Subcutaneous adipose tissue (tissue), 4 donors: ENCODE measurements around the gene ZNF367. TPM values are rescaled to one million over a fixed set of nuclear protein-coding genes. Genes with fewer than 3 reads are reported as not detected.

Experiments used
- CTCF ChIP-seq: fragments of 450-650 bp; IDR thresholded peaks from one replicate; pipeline ENCODE4 v1.5.1; 2016; ENCODE audit warnings: low read depth, mild to moderate bottlenecking, control low read depth, antibody characterized with exemption, moderate library complexity
- total RNA-seq, 4 donors: library from RNA; depleted of rRNA; stranded (reverse); fragments of >200 nt; gene quantifications; one replicate each; pipeline ENCODE4 v1.1.0, GENCODE V29; 2016

ZNF367 gene
- 1 to 10 TPM in 3 of 4 donors, under 1 TPM in 1; 0.49 to 2.1 (median 1.5) TPM for total RNA-seq

- TF ChIP-seq CTCF = no peak
Observed at GRCh38 chr9:96418083-96418919, at the start of gene ZNF367. ZNF367 (minus strand) TSS chr9:96418370; CDS start chr9:96418032, 338 bp downstream.

- TF ChIP-seq CTCF = no peak
Observed at GRCh38 chr9:96467784-96468183, 49.6 kb upstream of the ZNF367 start.

- no peak for TF ChIP-seq CTCF
Observed at GRCh38 chr9:96464426-96464825, 46.3 kb upstream of the ZNF367 start.

GRCh38 chr9:96462541-96462940, 44.4 kb upstream of the ZNF367 start:
- TF ChIP-seq CTCF = no peak

- TF ChIP-seq CTCF = no peak
Observed at GRCh38 chr9:96461336-96461735, 43.2 kb upstream of the ZNF367 start.

- no peak for TF ChIP-seq CTCF
Observed at GRCh38 chr9:96460882-96461281, 42.7 kb upstream of the ZNF367 start.

GRCh38 chr9:96460470-96460869, 42.3 kb upstream of the ZNF367 start:
- no peak for TF ChIP-seq CTCF
